Measurements from ENCODE around the gene OR6V1.

OR6V1 gene, protein sequence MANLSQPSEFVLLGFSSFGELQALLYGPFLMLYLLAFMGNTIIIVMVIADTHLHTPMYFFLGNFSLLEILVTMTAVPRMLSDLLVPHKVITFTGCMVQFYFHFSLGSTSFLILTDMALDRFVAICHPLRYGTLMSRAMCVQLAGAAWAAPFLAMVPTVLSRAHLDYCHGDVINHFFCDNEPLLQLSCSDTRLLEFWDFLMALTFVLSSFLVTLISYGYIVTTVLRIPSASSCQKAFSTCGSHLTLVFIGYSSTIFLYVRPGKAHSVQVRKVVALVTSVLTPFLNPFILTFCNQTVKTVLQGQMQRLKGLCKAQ

DNA sequence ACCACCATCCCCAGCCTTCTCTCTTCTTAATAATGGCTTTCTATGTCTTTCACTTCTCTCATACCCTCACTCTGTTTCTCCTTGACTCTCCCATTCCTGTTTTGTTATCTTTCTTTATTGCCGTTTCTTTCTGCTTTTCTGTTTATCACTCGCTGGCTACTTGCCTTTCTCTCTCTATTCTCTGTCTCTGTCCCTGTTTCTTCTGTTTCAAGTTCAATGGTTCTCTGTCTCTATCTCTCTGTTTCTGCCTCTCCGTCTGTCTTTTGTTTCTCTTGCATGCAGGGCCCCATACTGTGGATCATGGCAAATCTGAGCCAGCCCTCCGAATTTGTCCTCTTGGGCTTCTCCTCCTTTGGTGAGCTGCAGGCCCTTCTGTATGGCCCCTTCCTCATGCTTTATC is at the start of gene OR6V1:
TSS of gene OR6V1 (plus strand) at position 301 of the 400 bp plus-strand sequence. CDS start at position 301, 0 bp downstream.
- DNase-seq = no peak

DNA sequence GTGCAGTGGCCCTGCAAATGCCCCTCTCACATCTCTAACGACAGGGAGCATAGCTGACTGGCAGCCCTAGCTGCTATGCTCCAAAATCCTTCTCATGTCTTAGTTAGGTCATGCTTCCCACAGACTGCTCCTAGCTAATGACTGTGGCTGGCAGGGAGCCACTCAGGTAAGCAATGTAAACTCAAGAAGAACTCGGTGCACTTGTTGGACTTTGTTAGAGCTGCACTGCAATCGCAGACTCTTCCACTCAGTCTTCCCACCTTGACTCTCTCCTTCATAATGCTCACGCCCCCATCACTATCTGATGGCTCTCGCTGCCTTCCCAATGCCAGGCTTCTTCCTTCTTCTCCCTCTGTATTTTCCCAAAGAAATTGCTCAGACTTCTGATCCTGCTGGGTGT is 49.2 kb upstream of the OR6V1 start:
- no peak for DNase-seq

DNA sequence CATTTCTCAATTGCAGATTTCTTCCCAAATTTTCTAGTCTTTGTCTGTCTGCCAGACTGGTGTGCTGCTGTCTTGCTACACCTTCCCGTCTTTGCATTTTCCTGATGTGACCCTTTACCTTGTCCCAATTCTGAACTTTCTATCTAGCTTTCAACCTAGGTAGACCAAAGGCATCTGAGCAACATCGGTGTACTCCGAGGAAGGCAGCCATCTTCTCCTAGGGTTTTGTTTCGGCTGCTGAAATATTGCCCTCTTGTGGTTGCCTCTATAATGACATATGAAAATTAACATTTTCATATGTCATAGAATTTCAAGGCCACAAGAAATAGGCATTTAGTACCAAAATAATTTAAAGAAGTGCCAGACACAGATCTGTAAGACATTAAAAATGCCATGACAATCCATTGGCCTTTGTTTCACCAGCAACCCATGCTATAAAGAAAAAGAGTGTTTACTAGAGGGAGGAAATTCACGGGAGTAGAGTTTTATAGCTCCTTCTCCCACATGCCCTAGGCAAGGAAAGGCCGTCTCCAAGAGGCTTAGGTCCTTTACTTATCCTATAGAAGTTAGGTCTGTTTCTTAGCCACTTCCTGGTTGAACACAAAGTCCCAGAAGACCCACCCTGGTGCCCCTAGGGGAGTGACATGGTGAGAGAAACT is 48.6 kb upstream of the OR6V1 start:
- DNase-seq = no peak

DNA sequence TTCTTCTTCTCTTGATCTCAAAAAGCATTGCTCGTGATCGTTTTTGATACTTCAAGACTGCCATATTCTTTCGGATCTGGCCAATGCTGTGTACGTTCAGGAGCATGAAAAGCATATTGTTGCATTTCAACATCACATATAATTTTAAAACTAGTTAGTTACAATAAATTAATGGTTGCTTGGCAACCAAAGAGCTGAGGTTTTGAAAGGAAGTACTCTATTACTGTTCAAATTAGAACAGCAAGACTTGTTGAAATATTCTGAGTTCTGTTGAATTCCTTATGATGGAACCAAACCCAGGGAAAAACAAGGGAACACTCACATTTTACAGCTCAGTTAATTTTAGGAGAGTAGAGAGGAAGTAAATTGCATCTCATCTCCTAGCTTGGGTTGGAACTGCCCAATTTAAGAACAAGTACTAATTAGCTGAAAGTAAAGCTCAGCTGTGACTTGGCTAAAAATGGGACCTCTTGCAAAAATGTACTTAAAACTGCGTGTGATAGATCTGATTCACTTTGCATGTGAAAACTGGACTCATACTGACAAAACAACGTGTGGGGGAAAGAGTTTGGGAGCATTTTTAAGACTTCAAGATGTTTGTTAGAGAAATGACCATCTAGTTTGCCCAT is 46.4 kb upstream of the OR6V1 start:
- DNase-seq = no peak

DNA sequence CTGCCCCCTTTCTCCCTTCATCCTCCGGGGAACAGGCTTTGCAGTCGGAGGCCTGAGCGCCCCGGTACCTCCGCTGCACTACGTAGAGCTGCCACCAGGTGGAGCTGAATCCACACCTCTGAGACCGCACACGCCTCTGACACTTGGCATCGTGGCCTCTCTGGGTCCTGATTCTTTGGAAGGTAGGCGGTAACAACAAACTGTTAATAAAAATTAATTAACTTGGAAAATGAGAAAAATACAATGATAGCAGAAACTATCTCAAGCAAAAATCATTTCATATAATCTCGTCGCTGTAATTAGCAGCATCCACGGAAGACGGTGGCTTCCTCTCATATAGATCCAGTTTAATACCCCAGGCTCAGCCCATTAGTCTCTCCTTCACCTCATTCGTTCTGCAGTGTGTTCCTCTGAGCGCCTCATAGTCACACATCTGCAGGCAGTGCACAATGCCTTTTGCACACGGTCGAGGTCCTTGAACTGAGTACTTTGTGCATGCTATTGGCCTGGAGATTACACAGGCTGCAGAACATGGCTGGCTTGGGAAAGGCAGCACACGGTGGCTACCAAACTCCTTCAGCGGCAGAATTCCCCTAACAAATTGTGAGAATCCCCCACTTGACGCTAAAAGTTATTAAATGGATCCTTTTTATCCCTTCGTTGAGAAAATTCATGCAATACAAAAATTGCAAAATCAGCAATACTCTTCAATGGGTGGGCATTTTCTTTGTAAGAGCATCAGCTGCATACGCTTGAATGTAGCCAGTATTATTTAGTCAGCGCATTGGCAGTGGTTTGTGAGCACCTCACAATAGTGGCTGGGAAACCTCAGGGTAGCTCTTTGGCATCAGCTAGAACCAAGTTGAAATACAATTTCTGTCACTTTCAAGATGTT is 43.9 kb upstream of the OR6V1 start:
- DNase-seq = peak; percentile 25

DNA sequence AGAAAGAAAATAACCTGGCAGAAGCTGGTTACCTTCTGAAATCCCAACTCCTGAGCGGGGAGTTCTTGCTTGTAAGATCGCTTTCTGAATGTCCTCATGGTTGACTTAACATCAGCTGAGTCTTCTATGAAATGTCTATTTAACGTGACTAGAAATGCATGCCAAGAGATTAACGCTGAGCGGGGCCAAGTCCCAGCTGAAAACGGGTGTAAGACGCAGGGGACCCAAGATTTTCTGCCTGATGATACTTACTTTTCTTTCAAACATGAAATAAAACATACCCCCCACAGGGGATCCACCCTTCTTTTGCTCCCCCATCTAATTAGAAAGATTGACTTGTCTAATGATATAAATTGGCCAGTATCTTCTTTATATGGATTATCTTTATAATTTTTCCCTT is 40.1 kb upstream of the OR6V1 start:
- no peak for DNase-seq

DNA sequence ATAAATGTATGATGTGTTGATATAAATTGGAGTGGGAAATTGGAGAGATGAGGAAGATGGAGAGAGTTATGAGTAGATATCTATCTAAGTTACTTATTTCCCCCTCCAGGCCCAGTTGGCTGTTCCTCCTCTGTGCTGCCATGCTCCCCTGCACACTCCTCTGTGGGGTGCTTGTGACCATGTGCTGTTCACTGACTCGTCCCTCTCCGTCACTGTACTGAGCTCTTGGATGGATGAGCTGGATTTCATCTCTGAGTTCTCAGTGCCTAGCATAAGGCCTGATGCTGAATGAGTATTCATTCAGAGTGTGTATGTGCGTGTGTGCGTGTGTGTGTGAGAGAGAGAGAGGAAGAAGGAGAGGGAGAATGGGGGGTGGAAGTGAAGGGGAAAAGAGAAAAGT is 39.7 kb upstream of the OR6V1 start:
- DNase-seq = no peak

DNA sequence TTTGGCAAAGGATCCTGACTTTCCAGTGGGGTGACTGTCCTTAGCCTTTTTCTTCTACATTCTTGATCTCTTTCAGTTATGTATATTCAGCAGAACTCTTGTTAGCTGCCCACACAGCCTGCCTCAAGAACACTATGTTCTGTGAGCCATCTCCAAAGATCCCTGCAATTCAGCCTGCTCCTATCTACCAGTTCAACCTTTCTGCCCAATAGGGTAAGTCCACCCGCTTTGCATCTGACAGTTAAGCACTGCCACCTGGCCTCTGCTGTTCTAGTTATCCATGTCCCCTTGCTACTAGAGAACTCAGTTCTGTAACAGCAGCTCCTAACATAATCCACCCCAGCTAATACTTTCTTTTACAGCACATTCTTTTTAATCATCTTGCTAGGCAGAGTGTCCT is 38.7 kb upstream of the OR6V1 start:
- DNase-seq = no peak

DNA sequence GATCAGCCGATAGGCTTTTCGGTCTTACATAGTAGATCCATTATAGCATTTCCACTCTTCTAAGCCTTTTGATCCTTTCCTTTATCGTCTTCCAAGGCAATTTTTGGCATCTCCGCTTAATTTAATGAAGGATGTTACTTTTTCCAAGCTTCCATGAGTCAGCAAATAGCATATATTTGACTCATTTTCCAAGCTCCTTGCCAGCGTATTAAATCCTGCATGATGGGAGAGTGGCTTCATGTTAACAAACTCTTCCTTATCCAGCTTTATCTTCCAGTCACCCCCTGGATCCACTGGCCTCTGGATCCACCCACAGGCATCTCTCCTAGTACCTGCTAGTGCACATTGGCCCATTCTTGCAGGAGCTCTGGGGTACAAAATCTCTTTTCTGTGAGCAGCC is 38.2 kb upstream of the OR6V1 start:
- DNase-seq = no peak

DNA sequence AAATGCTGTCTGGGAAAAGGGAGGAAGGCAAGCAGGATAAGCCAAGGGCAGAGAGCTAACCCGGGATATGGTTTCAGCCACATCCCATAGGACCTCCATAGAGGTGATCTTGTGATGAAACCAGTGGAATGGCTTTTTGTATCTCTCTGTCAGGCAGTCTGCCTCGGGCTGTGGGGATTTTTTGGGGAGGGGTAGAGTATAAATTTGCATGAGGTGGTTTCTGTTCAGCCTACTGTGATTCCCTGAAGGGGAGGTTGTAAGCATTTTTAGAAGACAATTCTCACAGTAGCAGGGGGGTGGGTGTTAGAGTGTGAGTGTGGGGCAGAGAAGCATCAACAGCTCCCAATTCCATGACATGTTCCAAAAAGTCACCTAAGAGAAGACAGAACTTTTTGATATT is 37.1 kb upstream of the OR6V1 start:
- no peak for DNase-seq

DNA sequence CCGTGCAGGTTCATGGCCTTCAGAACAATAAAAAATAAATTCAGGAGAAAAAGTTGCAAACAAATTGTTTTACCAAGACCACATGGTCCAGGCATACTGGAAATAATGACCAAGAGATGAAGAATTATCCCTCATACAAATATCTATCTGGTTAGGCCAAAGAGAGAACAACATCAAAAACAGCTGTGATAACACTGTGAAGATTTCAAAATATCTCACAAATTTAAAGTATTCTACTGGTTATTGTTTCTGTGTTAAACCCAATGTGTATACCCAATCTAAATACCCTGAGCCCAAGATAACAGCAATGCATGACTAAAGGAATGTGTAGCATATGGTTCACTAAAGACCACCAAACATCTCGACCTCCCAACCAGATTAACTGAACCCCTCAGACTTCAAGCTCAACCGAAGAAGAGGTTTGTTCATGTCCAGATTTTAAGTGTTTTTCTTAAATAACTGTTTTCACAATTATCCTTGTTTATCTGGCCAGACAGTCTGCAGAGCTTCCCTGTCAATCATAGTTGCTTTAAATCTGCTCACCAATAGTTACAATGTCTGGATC is 36.1 kb upstream of the OR6V1 start:
- DNase-seq = no peak

DNA sequence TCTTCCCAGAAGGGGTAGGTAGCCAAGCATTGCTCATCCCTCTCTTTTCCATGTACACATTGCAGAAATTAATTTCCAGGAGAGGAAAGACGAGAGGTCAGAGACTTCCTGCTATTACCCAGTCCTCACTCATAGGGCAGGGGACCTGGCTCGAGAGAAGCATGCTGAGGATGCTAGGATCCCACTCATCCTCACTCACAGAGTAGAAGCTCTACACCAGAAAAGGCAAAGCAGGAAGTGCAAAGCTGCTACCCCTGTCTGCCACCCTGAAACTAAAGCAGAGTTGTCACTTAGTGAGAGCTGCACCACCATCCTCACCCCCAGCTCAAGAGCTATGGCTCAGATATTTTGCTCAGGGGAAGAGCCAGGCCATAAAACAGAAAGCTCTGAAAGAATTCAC is 35.1 kb upstream of the OR6V1 start:
- DNase-seq = no peak

DNA sequence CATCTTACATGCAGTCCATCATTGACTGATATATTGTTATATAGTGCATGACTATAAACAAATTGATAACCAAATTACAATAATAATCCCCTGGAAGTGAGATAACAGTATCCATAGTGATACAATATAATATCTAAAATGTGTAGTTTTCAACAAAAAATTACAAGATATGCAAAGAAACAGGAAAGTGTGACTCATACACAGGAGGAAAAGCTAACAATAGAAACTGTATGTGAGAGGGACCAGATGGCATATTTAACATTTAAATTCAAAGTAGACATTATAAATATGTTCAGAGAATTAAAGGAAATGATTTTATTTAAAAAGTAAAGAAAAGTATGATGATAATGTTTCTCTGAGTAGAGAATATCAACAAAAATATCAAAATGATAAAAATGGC is 33.2 kb upstream of the OR6V1 start:
- no peak for DNase-seq

DNA sequence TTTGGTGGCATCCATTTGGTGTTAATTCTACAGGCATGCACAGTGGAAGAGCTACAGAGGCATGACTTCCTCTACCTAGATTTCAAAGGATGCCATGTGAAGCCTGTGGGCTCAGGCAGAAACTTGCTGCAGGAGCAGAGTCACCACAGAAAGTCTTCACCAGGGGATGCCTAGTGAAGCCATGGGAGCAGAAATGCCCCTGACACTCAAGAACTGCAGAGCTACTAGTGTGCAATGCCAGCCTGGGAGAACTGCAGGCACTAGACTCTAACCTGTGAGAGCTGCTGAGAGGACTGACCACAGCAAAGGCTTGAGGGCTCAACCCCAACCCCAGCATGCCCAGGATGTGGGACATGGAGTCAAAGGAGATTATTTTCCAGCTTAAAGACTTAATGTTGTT is 29.1 kb upstream of the OR6V1 start:
- no peak for DNase-seq

DNA sequence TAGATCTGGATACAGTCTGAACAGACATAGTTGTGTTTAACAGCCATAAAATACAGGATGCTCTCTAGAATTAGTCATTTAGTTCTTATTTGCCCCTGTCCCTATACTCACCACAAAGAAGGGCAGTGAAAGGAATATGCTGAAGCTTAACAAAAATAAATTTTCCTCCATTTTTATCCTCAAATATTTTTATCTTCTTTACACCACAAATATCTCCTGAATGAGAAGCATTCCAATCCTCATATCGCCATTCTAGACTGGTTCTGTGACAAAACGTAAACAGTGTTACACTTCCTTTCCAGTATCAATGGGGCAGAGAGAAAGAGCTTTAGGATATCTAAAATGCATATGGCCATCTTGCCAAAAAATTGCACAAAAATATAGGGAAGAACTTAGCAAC is 26.8 kb upstream of the OR6V1 start:
- no peak for DNase-seq

DNA sequence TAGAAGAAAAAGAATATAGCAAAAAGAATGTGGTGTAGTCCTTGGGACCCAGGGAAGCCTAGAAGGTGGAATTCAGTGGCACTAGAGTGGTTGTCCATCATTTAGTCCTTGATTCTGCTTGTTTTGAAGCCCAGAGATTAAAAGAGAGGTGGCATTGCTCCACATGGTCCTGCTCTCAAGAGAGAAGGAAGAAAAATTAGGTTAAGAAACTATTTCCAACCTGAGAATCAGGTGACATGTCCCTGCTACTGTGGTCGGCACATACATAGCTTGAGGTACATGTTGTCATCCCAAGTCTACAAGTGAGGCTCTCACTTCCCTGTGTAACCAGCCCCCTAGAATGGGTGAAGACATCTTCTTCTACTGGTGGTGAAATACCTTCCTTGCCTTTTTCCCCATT is 25.1 kb upstream of the OR6V1 start, which contains the start of gene OR9A2:
TSS of gene OR9A2 (minus strand) at position 101 of the 400 bp plus-strand sequence. CDS start at position 101, 0 bp downstream.
- no peak for DNase-seq

DNA sequence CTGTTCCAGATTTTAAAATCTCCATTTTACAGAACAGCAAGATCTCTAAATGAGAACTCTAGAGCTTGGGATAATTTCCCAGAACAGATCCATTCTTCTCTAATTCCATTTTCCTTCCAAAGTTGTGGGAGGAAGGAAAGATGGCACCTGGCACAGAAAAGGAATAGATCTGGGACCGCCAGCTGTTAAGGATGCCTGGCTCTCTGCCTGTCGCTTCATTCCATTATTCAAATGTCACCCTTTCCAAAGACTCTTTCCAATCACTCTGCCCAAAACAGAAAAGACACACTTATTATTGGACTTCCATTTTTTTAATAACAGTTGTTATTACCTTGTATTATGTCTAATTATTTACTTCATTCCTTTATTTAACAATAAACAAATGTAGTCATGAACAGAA is 24.5 kb upstream of the OR6V1 start:
- DNase-seq = no peak

DNA sequence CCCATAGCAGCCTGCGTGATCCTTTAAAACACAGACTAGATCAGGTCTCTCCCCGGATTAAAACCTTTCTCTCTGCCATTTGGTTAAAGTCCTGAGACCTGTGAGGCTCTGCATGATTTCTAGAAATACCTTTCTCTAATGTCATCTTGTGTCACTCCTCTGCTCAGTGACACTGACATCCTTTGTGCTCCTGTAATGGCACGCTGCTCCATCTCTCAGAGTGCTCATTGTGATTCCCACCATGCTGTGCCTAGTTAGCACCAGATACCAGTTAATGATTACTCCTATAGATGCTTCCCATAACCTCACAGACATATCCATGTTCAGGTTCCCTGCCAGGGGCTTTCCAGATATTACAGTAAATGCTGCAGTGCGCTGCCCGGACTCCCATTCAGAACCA is 13.5 kb upstream of the OR6V1 start:
- no peak for DNase-seq

DNA sequence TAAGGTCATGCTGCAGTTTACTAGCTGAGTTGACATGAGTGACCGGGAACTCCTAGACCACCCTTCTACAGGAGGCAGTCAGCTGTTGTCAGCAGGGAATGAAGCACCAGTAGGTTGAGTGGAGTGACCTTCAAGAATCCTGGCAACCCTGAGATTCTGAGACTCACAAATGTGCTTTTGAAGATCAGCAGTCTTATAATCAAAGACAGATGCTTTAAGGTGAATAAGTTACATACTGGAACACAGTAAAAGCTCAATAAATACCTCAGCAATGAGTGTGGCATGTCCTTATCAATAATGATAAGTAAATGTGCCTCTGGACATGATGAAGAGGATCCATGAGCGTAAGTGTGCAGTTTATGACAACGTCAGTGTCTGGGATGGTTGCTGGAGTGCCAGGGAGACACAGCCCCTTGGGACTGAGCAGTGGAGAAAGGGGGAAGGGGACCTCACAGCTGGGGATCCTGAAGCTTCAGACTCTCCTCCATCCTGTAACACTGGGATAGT is 11.9 kb upstream of the OR6V1 start:
- no peak for DNase-seq

DNA sequence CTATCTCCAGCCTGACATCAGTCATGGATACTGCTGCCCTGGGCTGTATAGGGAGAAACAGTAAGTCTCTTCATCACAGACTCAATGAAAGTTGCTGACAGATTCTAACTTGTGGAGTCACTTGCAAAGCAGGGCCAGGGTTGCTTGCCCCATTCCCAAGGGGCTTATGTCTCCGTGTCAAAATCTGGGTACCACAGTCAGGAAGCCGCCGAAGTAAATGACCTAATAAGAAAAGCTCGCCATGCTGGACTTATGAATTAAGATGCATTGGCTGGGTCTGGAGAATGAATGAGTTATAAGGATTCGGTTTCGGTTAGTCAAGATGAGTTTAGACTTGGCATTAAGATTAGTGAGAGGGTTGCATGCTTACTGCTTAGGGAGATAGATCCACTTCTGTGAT is 10.8 kb upstream of the OR6V1 start:
- no peak for DNase-seq

DNA sequence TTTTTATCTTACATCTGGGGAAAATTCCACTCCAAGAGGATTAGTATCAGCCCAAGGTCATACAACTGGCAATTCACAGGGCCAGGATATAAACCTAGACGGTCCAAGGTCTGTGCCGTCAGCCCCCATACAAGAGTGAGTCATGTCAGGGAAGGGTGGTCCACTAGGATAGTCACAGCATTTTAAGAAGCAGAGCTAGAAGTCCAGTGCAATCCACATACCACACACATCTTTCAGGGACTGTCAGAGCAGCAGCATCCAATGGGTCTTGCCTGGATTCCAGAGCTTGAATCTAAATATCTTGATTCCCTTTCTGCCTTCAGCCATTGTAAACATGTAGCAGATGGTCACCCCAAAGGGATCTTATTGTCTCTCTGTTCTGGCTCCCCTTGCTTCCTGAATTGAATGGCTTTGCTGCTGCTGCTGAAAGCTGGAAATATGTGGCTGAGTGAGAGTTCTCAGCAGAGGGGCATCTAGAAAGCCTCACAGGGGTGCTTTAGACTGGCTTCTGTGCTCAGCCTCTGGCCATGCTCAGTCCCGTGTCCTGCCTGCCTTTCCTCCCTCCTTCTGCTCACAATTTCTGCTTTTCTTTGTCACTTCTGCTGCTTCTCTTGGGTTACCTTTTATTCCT is 9.9 kb upstream of the OR6V1 start:
- DNase-seq = no peak

DNA sequence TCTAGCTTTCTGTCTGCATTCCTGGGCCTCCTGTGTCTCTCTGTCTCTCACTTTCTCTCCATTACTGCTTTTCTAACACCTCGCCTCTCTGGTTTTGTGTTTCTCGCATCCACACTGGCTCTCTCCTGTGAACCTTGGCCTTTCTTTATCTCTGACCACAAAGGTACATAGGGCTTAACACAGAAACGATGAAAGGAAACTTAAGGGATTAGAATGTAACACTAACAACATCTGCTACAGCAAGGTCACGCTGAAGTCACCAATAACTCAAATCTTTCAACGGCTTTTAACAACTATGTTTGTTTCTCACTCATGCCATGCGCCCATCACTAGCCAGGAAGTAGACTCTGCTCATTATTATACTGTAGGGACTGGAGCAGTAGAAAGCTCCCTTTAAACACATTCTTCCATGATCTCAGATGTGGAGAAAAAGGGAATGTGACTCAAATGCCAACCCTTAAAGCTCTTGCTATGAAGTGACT is 9.3 kb upstream of the OR6V1 start:
- DNase-seq = no peak
